ENCODE data around the gene BAZ1B.
"Not testable (repeated sequence)": the region's sequence is repeated elsewhere in the genome, so short reads cannot be mapped to it uniquely, and the experiment has no call there.

The BAZ1B gene

DNA sequence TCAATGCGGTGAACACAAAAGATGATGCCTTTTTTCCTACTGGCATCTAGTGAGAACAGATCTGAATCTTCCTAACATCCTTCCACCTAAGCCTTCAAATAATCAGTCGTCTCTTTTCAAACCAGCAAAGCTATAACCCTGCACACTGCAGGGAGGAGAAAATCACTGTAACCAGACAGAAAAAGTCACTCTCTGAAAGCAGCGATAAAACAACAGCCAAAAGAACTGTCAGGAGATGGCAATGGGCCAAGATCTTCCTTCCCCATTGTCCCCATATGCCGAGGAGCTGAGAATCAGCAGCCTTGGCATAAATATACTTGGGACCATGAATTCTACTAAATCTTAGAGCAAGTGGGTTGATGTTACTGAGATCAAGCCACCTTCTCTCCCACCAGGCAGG, 75.4 kb downstream of the BAZ1B start:
- peak; percentile 34 for DNase-seq (ENCODE audit: low spot score)

DNA sequence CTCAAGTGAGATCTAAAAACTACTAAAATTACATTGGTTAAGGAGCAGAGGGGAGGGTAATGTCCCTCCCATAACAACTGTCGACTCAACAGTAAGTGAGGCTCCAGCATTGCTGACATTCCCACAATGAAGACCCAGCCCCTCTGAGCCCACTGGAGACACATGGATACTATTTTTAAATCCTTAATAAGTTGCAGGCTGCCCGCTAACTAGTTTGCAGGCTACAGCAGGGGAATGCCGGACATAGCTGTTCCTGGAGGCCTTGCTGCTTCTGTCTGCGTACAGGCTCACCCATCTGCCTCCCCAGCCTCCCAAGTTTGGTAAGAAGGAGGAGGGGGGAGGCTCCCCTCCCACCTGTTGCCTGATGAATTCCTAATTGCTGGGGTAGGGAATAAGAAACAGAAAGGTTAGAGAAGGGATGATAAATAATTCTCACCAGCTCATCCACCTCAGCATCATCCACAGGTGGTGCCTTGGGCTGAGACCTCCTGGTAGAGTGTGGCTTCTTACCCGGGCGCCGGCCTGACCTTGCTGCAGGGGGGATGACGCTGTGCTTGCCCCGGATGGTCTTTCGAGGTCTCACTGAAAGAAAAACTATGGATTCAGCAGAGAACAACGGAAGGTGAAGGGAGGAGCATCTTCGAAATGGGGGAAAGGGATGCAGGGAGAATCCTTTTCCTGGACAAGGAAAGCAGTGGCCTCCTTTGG, 78.4 kb downstream of the BAZ1B start:
- DNase-seq (ENCODE audit: low spot score) = no peak

- DNase-seq (ENCODE audit: low spot score) = no peak
Observed at GRCh38 chr7:73442903-73443500, 79.1 kb downstream of the BAZ1B start.

DNA sequence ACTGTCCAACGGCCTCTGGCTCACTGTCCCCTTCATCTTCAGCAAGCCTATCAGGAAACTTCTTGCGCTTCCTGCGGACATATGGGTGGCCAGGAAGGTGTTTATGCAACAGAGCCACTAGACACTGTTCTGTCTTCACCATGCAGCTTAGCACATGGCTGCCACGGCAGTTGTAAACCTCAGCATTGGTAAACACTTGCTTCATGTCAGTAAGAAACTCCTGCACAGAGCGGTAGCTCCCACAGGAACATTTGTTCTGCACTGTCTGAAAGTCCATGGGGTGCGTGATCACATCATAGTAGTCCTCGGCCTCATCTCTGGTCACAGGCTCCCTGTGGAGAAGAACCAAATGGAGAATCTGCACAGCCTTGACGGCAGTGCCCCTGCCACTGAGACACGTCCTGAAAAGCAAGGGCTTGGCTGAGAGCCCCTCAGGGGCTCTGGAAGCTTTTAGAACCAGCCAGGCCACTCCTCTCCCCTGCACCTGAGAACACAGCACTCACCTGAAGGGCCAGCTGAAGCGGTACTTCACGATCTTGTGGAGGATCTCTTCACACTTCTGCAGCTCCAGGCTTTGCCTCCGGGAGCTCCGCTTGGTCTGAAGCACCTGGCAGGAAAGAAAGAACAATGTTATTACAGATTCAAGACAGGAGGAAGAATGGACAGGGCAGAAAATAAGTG, 79.7 kb downstream of the BAZ1B start:
- DNase-seq (ENCODE audit: low spot score) = no peak

- no peak for DNase-seq (ENCODE audit: low spot score)
Observed at GRCh38 chr7:73439410-73439704, 82.7 kb downstream of the BAZ1B start.

GRCh38 chr7:73438547-73439409, 83.3 kb downstream of the BAZ1B start:
- DNase-seq (ENCODE audit: low spot score) = no peak

DNA sequence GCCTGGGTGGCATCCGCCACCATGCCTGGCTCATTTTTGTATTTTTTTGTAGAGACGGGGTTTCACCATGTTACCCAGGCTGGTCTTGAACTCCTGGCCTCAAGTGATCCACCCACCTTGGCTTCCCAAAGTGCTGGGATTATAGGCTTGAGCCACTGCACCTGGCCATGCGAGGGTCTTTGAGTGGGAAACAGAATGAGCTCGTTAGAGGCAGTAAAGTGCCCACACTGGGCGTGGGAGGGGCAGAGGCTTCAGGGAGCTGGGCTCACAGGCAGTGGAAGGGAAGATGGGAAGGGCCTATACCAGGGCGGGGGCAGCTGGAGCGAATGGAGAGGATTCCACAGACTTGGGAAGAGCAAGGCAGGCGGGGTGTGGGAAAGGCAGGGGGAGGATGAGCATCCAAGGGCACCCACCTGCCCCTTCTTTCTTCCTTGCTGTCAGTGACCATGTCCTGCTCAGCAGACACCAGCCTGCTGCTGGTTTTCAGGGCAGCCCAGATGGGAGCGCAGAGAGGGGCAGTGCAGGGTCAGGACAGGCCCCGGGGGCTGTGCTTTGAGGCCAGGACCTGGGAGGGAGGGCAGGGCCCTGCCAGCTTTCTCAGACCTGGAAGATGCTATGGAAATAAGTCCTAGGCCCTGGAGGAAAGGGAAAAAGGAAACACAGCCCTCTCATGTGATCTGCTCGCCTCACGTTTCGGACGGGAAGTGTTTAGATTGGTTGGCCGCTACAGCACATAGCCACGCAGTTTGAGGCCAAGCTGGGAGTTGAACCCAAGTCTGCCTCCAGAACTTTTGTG, 84.3 kb downstream of the BAZ1B start:
- DNase-seq (ENCODE audit: low spot score) = no peak

DNA sequence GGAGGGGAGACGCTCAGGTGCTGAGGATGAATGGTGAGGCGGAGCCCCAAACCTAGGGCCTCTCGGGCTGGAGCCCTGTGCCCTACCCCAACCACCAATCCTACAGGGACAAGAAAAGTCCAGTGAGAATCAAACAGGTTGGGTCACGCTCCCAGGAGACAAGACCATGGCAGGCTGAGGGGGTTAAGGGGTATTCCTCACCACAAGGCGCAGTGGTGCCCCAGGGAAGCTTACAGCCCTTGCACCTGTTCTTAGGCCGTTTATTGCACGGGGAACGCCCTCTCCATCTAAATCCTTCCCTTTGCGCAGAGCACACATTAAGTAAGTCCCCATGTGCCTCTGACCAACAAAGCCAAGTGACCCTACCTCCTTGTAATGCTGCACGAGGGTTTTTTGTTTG, 85.0 kb downstream of the BAZ1B start:
- DNase-seq (ENCODE audit: low spot score) = no peak

DNA sequence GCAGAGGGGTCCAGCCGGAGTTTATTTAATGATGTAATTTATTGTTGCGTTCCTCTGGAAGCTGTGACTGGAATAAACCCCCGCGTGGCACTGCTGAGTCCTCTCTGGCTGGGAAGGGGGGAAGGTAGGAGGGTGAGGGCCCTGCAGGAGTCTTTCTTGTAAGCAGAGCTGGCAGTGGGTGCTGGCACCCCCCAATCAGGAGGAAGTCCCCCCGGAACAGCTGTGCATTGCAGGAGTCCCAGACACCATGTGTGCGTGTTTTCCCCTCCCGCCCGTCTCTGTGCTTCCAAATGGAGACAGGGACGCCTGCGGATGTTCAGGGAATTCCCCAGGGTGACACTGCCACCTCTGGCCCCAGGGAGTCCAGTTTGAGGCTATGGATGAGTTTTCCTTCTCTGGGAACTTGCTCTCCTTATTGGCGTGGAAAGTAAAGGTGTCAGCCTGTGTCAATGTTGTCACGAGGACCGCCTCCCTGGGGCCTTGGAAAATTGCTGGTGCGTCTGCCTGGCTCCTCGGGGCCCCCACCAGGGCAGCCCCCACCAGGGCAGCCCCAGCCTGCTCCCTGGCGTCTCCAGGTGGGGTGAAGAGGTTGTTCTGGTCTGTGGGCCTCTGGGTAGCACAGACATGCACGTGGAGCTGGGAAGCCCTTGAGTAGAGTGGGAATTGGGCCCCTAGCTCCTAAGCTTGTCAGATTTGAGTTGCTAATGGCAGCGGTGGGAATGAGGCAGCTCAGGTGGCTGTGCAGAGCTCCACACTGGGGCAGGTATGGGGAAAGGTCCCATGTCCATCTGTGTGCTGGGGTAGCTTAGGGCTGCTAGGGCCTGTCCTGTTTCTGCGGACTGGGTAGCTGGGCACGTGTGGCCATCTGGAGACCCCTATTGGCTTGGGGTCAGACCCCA, 85.8 kb downstream of the BAZ1B start:
- no peak for DNase-seq (ENCODE audit: low spot score)

DNA sequence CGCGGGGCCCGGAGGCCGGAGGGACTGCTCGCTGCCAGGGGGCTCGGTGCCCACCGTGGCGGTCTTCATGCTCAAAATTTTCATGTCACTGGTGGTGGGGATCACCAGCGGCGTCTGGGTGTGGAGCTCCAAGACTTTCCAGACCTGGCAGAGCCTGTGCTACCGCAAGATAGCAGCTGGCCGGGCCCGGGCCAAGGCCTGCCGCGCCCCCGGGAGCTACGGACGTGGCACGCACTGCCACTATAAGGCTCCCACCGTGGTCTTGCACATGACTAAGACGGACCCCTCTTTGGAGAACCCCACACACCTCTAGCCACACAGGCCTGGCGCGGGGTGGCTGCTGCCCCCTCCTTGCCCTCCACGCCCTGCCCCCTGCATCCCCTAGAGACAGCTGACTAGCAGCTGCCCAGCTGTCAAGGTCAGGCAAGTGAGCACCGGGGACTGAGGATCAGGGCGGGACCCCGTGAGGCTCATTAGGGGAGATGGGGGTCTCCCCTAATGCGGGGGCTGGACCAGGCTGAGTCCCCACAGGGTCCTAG, 86.6 kb downstream of the BAZ1B start:
- no peak for DNase-seq (ENCODE audit: low spot score)

GRCh38 chr7:73434701-73435069, 87.4 kb downstream of the BAZ1B start:
- no peak for DNase-seq (ENCODE audit: low spot score)

DNA sequence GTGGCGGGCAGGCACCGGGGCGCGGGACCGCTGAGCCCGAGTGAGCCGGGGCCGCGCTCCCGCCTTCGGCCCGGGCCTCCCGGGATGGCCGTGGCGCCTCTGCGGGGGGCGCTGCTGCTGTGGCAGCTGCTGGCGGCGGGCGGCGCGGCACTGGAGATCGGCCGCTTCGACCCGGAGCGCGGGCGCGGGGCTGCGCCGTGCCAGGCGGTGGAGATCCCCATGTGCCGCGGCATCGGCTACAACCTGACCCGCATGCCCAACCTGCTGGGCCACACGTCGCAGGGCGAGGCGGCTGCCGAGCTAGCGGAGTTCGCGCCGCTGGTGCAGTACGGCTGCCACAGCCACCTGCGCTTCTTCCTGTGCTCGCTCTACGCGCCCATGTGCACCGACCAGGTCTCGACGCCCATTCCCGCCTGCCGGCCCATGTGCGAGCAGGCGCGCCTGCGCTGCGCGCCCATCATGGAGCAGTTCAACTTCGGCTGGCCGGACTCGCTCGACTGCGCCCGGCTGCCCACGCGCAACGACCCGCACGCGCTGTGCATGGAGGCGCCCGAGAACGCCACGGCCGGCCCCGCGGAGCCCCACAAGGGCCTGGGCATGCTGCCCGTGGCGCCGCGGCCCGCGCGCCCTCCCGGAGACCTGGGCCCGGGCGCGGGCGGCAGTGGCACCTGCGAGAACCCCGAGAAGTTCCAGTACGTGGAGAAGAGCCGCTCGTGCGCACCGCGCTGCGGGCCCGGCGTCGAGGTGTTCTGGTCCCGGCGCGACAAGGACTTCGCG, 88.0 kb downstream of the BAZ1B start:
- DNase-seq (ENCODE audit: low spot score) = no peak

GRCh38 chr7:73432676-73433075, 89.4 kb downstream of the BAZ1B start:
- DNase-seq (ENCODE audit: low spot score) = no peak

- DNase-seq (ENCODE audit: low spot score) = no peak
Observed at GRCh38 chr7:73431041-73431835, 90.9 kb downstream of the BAZ1B start.

- not testable (repeated sequence) for DNase-seq (ENCODE audit: low spot score)
Observed at GRCh38 chr7:73430540-73430939, 91.6 kb downstream of the BAZ1B start.

- DNase-seq (ENCODE audit: low spot score) = no peak
Observed at GRCh38 chr7:73429622-73430505, 92.2 kb downstream of the BAZ1B start.

DNA sequence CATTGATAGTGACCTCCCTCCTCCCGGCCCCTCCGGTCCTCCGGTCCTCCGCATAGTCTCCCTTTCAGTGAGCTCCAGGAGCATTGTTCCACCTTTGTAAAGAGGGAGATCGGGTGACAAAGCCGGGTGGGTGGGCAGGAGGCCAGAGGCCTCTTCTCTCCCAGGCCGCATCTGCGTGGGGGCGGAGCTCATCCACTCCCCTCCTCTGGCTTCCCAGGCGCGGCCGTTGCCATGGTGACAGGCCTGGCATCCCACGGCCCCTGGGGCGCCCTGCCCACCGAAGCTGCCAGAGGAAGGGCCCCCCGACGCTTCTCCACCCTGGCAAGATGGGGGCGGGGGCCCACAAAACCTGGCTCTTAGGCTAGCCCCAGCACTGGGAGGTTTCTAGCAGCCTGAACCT, 92.9 kb downstream of the BAZ1B start:
- no peak for DNase-seq (ENCODE audit: low spot score)

Measured in pons (tissue), 1 donor.